ENCODE results near the gene SLC38A4. TPM values are rescaled to one million over a fixed set of nuclear protein-coding genes. Genes with fewer than 3 reads are reported as not detected.

SLC38A4 gene
- total RNA-seq, 1 experiment from 2014 or later = 0.96 TPM

DNA sequence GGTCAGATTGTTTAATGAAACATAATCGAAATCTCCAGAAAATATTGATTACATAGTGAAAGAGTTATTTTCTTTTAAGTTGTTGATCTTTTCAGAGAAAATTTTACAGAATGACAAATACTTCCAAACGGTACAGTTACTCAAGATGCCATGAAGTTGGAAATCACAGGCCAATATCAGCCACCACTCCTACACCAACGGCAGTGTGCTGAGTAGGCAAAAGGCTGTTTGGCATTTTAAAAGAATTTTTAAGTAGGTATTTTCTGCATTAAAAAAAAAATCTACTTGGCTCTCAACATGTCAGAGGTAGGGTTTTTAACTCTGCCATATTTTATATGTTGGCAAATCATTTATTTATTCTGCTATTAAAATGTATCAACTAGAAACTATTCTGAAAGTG lies 21.7 kb downstream of the SLC38A4 start:
- no peaks in the 10 kb centered on the region for H3K36me3 Mint-ChIP-seq (ENCODE audit: insufficient read depth in 1 of 3, low read depth in 3 of 3)
- no peaks in the 10 kb centered on the region for H3K79me2 ChIP-seq (ENCODE audit: insufficient read depth, low read length)
- no peak overlapping the region for H2AFZ ChIP-seq (ENCODE audit: low read length)
- H3K4me1 Mint-ChIP-seq = peaks cover 0 to 2% of the 10 kb centered on the region in 2 experiments; a peak in 2 of 4 replicates
- H2BK20ac ChIP-seq (ENCODE audit: low read depth, low read length, poor library complexity, severe bottlenecking) = no peak overlapping the region
- H2BK5ac ChIP-seq (ENCODE audit: insufficient read length, low read length) = no peak overlapping the region
- no peak overlapping the region for H3K4ac ChIP-seq (ENCODE audit: low read depth, low read length)
- H3T11ph ChIP-seq (ENCODE audit: low read length) = no peak overlapping the region
- H2BK15ac ChIP-seq (ENCODE audit: low read depth, low read length) = no peak overlapping the region
- no peak overlapping the region for H3K23ac ChIP-seq (ENCODE audit: insufficient read length, low read depth, low read length)
- no peaks in the 10 kb centered on the region for H3K4me1 ChIP-seq (ENCODE audit: insufficient read depth, low read length)
- no peak overlapping the region for H3K14ac ChIP-seq (ENCODE audit: insufficient read depth, low read length)
- no peak overlapping the region for H2BK120ac ChIP-seq (ENCODE audit: low read depth, low read length, poor library complexity, severe bottlenecking)
- no peaks in the 10 kb centered on the region for H3K27me3 Mint-ChIP-seq (ENCODE audit: low read depth)
- H3K18ac ChIP-seq (ENCODE audit: insufficient read length, low read depth, low read length) = no peak overlapping the region
- no peak overlapping the region for H2BK12ac ChIP-seq (ENCODE audit: insufficient read length, low read depth, low read length)
- H4K5ac ChIP-seq (ENCODE audit: insufficient read length, low read depth, low read length) = no peak overlapping the region
- no peak for DNase-seq
- TF ChIP-seq, protein P1, sequence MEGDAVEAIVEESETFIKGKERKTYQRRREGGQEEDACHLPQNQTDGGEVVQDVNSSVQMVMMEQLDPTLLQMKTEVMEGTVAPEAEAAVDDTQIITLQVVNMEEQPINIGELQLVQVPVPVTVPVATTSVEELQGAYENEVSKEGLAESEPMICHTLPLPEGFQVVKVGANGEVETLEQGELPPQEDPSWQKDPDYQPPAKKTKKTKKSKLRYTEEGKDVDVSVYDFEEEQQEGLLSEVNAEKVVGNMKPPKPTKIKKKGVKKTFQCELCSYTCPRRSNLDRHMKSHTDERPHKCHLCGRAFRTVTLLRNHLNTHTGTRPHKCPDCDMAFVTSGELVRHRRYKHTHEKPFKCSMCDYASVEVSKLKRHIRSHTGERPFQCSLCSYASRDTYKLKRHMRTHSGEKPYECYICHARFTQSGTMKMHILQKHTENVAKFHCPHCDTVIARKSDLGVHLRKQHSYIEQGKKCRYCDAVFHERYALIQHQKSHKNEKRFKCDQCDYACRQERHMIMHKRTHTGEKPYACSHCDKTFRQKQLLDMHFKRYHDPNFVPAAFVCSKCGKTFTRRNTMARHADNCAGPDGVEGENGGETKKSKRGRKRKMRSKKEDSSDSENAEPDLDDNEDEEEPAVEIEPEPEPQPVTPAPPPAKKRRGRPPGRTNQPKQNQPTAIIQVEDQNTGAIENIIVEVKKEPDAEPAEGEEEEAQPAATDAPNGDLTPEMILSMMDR (conservative IDR thresholded peaks at IDR 0.05) = no peak
- no peak overlapping the region for H4K8ac ChIP-seq (replicated peaks; ENCODE audit: insufficient read length, low read depth, low read length)
- H2AK5ac ChIP-seq (ENCODE audit: insufficient read length, low read length) = no peak overlapping the region
- H3K9ac ChIP-seq (ENCODE audit: extremely low read depth, insufficient read length, low read length) = no peak overlapping the region
- H3K27ac ChIP-seq (ENCODE audit: insufficient read length, low read depth, low read length) = no peak overlapping the region
- no peaks in the 10 kb centered on the region for H3K79me1 ChIP-seq (ENCODE audit: insufficient read depth, low read depth, low read length, poor library complexity, severe bottlenecking)
- H3K56ac ChIP-seq (ENCODE audit: insufficient read length, low read depth, low read length) = no peak overlapping the region
- H3K27ac Mint-ChIP-seq = no peak overlapping the region
- no peak overlapping the region for H3K4me2 ChIP-seq (ENCODE audit: insufficient read depth, insufficient read length, low read length)
- H3K27me3 ChIP-seq (ENCODE audit: insufficient read depth, low read length) = no peaks in the 10 kb centered on the region
- no peak overlapping the region for H4K91ac ChIP-seq (ENCODE audit: insufficient read length, low read depth, low read length)
- no peak overlapping the region for H3K4me3 Mint-ChIP-seq
- no peaks in the 10 kb centered on the region for H3K9me3 Mint-ChIP-seq
- H3K9me3 ChIP-seq (ENCODE audit: control insufficient read depth, low read depth, low read length) = no peaks in the 10 kb centered on the region
- H3K23me2 ChIP-seq (ENCODE audit: insufficient read length, low read depth, low read length, poor library complexity, severe bottlenecking) = no peaks in the 10 kb centered on the region
- WGBS (ENCODE audit: extremely low coverage, insufficient read length, low lambda C conversion rate) = no CpG with 5 or more reads among the region's 3 CpGs
- no peaks in the 10 kb centered on the region for H4K20me1 ChIP-seq (ENCODE audit: control insufficient read depth, insufficient read depth, insufficient read length)
